GM19452 (cell line): ENCODE measurements around the gene CARS1.

Experiments
- ATAC-seq: cut with Tn5 transposase; IDR thresholded peaks from one replicate; pipeline ENCODE4 v1.9.1; 2021; ENCODE audit not compliant: unreplicated experiment

CARS1 gene

DNA sequence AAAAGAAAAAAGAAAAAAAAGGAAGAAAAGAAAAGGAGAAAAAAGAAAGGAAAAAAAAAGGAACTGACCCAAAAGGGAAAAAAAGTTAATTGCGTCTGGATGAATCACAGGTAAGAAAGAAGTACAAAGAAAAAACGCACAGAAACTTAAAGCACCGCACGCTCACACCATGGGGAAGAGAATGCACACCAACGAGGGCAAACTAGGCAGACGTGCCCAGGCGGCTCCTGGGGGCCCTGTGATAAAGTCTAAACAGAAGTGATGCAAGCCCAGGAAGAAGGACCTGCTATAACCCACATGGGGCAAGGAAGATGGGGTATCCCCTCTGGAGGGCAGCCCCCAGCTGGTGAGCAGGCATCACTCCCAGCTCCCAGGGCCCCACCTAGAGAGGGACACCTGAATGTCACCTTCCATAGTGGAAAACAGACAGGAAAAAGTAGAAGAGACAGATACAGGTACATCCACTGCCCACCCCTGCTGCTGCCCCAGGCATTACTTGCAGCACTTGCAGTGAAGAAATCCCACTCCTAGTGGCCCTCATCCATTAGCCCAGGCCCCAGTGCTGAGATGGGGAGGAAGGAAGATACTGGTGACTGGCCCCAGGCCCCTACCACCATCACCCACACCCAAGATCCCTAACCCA is 94.0 kb downstream of the CARS1 start:
- ATAC-seq: no peak

DNA sequence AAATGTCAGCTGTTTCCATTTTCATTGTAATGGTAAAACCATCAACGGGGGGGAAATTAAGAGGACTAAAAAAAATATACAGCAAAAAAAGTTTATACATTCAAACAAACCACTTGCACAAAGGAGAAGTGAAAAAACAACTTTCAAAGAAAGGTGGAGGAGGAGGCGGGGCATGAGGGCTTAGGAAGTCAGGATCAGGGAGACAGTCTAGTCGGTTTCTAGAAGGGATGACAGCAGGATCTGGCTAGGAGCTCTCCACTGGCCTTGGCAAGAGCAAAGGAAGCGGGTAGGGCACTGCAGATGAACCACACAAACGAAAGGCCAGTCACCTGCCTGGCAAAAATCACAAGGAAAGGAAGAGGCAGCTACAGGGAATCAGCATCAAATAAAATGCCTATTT is 96.1 kb downstream of the CARS1 start:
- ATAC-seq: no peak

DNA sequence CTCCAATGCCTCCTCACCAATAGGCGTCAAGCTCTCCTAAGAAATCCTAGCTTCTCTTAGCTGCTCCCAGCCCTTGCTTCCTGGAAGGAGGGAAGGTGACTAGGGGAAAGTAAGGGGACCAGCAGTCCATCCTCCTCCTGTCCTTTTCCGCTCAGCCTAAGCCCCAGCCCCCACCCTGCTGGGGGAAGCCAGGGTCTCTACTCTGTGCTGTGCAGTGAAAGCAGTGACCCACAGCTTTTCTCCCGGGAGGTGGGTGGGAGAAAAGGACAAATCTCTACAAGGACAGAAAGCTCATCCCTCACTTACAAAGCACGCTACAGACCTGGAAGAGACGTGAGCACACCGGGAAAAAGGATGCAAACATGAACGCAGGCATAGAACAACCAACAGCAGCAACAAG is 97.1 kb downstream of the CARS1 start:
- ATAC-seq: no peak

- no peak for ATAC-seq
Observed at GRCh38 chr11:2958251-2958650, 99.0 kb downstream of the CARS1 start.

DNA sequence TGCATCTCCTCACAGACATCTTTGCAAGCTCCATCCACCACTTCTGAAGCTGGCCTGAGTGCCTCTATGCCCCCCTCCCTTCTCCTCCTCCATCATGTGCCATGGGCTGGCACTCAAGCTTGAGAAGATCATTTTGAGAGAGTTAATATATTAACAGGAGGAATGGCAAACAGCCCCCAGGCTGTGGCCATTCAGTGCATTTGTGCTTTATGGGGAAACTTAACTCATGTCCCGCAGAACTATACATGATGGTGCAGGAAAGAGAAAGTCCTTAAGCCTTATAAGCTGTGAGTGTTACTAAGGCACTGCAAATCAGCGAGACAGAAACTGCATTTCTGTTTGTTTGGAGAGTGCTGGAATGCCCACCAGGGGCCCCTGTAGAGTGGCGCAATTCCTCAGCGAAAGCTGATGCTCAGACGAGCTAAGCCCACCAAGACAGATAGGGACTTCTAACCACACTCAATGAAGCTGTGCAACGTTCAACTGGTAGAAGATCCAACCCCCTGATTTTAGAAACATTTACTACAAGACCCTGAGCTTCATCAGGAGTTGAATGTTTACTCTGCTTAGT is 101.2 kb downstream of the CARS1 start:
- ATAC-seq: no peak

- no peak for ATAC-seq
Observed at GRCh38 chr11:2954263-2954662, 103.0 kb downstream of the CARS1 start.

GRCh38 chr11:2952290-2952689 is 104.9 kb downstream of the CARS1 start:
- ATAC-seq: no peak

DNA sequence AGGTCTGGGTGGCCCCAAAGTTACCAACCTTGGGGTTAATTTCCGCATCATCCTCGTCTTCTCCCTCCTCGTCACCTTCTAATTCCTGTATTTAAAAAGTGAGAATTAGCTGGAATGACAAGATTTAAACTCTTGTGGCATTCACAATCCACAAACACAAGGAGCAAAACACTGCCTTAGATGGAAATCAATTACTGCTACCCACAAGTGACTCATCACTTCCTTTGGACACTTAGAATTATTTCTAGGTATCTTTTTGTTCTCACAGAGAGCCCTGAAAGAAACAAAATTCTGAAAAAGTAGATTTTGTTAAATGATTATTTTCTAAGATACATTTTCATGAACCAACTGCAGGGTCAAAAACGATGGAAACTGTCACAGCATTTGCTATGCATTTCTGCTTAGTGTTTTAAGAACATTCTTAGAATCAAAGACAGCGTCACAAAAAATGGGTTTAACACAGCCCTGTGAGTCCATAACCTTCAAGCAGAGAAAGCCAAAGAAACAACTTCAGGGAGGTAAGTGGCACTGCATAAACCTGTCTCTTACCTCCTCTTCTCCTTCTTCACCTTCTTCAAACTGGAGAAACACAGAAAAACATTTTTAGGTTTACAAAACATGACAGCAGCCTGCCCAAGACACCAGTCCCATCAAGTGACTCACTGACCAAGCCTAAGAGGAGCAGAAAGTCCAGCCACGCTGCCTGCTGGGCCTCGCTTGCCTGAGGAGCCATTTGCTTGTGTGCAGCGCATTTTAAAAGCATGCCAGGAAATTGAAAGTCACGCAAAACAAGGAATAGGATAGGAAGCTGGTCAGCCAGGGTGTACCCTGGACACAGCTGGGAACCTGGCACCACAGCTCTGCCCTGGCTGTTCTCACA is 105.8 kb downstream of the CARS1 start:
- no peak for ATAC-seq
